NCI-H1105 (cell line): ENCODE results near the gene DCLK2.

Source experiments
- DNase-seq: peaks from one replicate; lab custom pipeline; 2025; lab: John Stamatoyannopoulos, UW

Gene DCLK2

GRCh38 chr4:150240011-150240410 is 161.8 kb downstream of the DCLK2 start:
- no peak for DNase-seq

GRCh38 chr4:150242820-150243458 is 164.7 kb downstream of the DCLK2 start:
- no peak for DNase-seq

GRCh38 chr4:150243932-150244331 is 165.7 kb downstream of the DCLK2 start:
- no peak for DNase-seq

GRCh38 chr4:150244600-150244999 is 166.4 kb downstream of the DCLK2 start:
- no peak for DNase-seq

GRCh38 chr4:150247184-150247583 is 168.9 kb downstream of the DCLK2 start:
- DNase-seq: no peak

- no peak for DNase-seq
Measured at GRCh38 chr4:150248181-150248580, 169.9 kb downstream of the DCLK2 start.

- DNase-seq: no peak
Measured at GRCh38 chr4:150250293-150250997, 172.2 kb downstream of the DCLK2 start.

- DNase-seq: no peak
Measured at GRCh38 chr4:150250998-150251651, 172.9 kb downstream of the DCLK2 start.

- no peak for DNase-seq
Measured at GRCh38 chr4:150251752-150252190, 173.5 kb downstream of the DCLK2 start.

GRCh38 chr4:150252306-150252705 is 174.1 kb downstream of the DCLK2 start:
- no peak for DNase-seq

GRCh38 chr4:150252741-150253140 is 174.5 kb downstream of the DCLK2 start:
- DNase-seq: no peak

GRCh38 chr4:150253416-150253815 is 175.2 kb downstream of the DCLK2 start:
- DNase-seq: no peak

GRCh38 chr4:150253965-150254630 is 175.9 kb downstream of the DCLK2 start:
- no peak for DNase-seq

GRCh38 chr4:150255610-150256224 is 177.5 kb downstream of the DCLK2 start:
- DNase-seq: no peak

- DNase-seq: no peak
Measured at GRCh38 chr4:150256225-150256620, 178.0 kb downstream of the DCLK2 start.

- no peak for DNase-seq
Measured at GRCh38 chr4:150256841-150257730, 178.8 kb downstream of the DCLK2 start.

- DNase-seq: no peak
Measured at GRCh38 chr4:150258569-150258968, 180.3 kb downstream of the DCLK2 start.

- no peak for DNase-seq
Measured at GRCh38 chr4:150259861-150260567, 181.8 kb downstream of the DCLK2 start.

- no peak for DNase-seq
Measured at GRCh38 chr4:150261571-150261970, 183.3 kb downstream of the DCLK2 start.

- no peak for DNase-seq
Measured at GRCh38 chr4:150262611-150263010, 184.4 kb downstream of the DCLK2 start.
